K562 (cell line): ENCODE results near the gene SUOX. TPM values are rescaled to one million over a fixed set of nuclear protein-coding genes. Genes with fewer than 3 reads are reported as not detected.

ENCODE experiments used
- BMI1 ChIP-seq: fragments of 150-350 bp; IDR thresholded peaks from 2 replicates; pipeline ENCODE4 v1.6.1; 2014; ENCODE audit warnings: low read length
- CBX3 ChIP-seq, 2 experiments: IDR thresholded peaks; 1 replicate in 1 of 2; 2 replicates in 1 of 2; pipeline ENCODE4 v1.6.1; 2012; ENCODE audit warnings: inconsistent platforms in 2 of 2, low read length in 2 of 2, borderline replicate concordance in 1 of 2, control low read depth in 1 of 2
- ELF1 ChIP-seq: fragments of 200-800 bp; sonication (Bioruptor generic); IDR thresholded peaks from 2 replicates; pipeline ENCODE4 v1.6.1; 2016; ENCODE audit warnings: missing genetic modification characterization, missing compliant biosample characterization
- HCFC1 ChIP-seq: IDR thresholded peaks from 2 replicates; pipeline ENCODE4 v1.6.1; 2012; ENCODE audit warnings: low read depth, low read length, improper control_type of control experiment
- NFATC3 ChIP-seq: fragments of 450-650 bp; IDR thresholded peaks from 2 replicates; pipeline ENCODE4 v1.6.1; 2017; ENCODE audit warnings: mild to moderate bottlenecking
- NFE2L1 ChIP-seq: fragments of 450-650 bp; IDR thresholded peaks from 2 replicates; pipeline ENCODE4 v1.6.1; 2016; ENCODE audit warnings: missing genetic modification characterization, low read depth, mild to moderate bottlenecking, missing compliant biosample characterization, moderate library complexity, borderline replicate concordance
- SAFB2 ChIP-seq: fragments of 200-400 bp; formaldehyde crosslinking; IDR thresholded peaks from 2 replicates; pipeline ENCODE4 v1.6.1; 2018; ENCODE audit warnings: borderline replicate concordance, low read length, low read depth, moderate library complexity; ENCODE audit not compliant: severe bottlenecking
- STAT5B ChIP-seq: fragments of 250-450 bp; sonication (Bioruptor Pico); IDR thresholded peaks from 2 replicates; pipeline ENCODE4 v1.8.0; 2021; ENCODE audit warnings: mild to moderate bottlenecking, inconsistent platforms
- ZBTB7A ChIP-seq: IDR thresholded peaks from 2 replicates; pipeline ENCODE4 v1.6.1; 2011; ENCODE audit warnings: low read depth, mild to moderate bottlenecking, low read length, moderate library complexity, borderline replicate concordance; ENCODE audit not compliant: control insufficient read depth
- ZNF318 ChIP-seq, 2 experiments: fragments of 450-650 bp; IDR thresholded peaks; 2 replicates each; pipeline ENCODE4 v1.6.1; 2016; ENCODE audit warnings: mild to moderate bottlenecking in 2 of 2, borderline replicate concordance in 1 of 2, low read depth in 1 of 2, moderate library complexity in 1 of 2
- ZNF347 ChIP-seq: fragments of 450-650 bp; formaldehyde crosslinking; IDR thresholded peaks from 2 replicates; pipeline ENCODE4 v1.4.0; 2020; ENCODE audit warnings: low read depth, mild to moderate bottlenecking, moderate library complexity
- ZNF695 ChIP-seq: fragments of 450-650 bp; formaldehyde crosslinking; IDR thresholded peaks from 2 replicates; pipeline ENCODE4 v1.4.0; 2020; ENCODE audit warnings: mild to moderate bottlenecking, moderate library complexity
- ZNF696 ChIP-seq: fragments of 250-450 bp; sonication (Bioruptor Pico); conservative IDR thresholded peaks from 2 replicates; pipeline ENCODE4 v1.4.0; 2020; ENCODE audit warnings: mild to moderate bottlenecking, moderate library complexity
- polyA plus RNA-seq, 8 experiments: library from polyadenylated mRNA; depleted of rRNA in 4 of 8; stranded (reverse) in 5 of 8; unstranded in 3 of 8; fragments of >200 nt; fragmentation: Nextera tagmentation in 2 of 8; fragmentation: Illumina TruSeq in 1 of 8; extraction: Ambion mirVana in 2 of 8; extraction: Trizol in 1 of 8; gene quantifications; 2 replicates each; pipeline versions ENCODE4 v1.2.1 to v1.2.3, GENCODE V29; 2011 to 2014; ENCODE audit warnings: inconsistent platforms in 1 of 8, missing spikeins in 1 of 8
- total RNA-seq, 7 experiments: library from RNA; depleted of rRNA in 6 of 7; stranded (reverse); fragments of >200 nt in 6 of 7; fragmentation: Illumina TruSeq in 2 of 7; extraction: Trizol in 2 of 7; gene quantifications; 2 replicates each; pipeline versions ENCODE4 v1.2.1 to v1.2.3, GENCODE V29; 2011 to 2021; ENCODE audit warnings: low replicate concordance in 1 of 7
- TF ChIP-seq, protein P1 (sequence below): fragments of 250-450 bp; sonication (Bioruptor Pico); IDR thresholded peaks from 2 replicates; pipeline ENCODE4 v1.5.0; 2021; ENCODE audit warnings: mild to moderate bottlenecking, borderline replicate concordance
- TF ChIP-seq, protein P2 (sequence below), 3 experiments: fragments of 200-800 bp in 1 of 3; sonication (Bioruptor generic) in 1 of 3; sonication (generic) in 1 of 3; formaldehyde crosslinking in 1 of 3; IDR thresholded peaks; 2 replicates each; pipeline versions ENCODE4 v1.6.1 to v1.8.0; 2016 to 2022; ENCODE audit warnings: mild to moderate bottlenecking in 2 of 3, missing compliant biosample characterization in 2 of 3, missing genetic modification characterization in 2 of 3, missing genetic modification reagents in 1 of 3

The SUOX gene
- total and polyA plus RNA-seq, 9 of the 15 experiments (the other 6 are each of a cell fraction or from before 2014, with no cell fraction given), result 9.2 to 39.7 (median 25.4) TPM

GRCh38 chr12:55973599-55974307, 23.3 kb upstream of the SUOX start, which contains the start of gene RAB5B (continued):
- TF ChIP-seq, protein P1, sequence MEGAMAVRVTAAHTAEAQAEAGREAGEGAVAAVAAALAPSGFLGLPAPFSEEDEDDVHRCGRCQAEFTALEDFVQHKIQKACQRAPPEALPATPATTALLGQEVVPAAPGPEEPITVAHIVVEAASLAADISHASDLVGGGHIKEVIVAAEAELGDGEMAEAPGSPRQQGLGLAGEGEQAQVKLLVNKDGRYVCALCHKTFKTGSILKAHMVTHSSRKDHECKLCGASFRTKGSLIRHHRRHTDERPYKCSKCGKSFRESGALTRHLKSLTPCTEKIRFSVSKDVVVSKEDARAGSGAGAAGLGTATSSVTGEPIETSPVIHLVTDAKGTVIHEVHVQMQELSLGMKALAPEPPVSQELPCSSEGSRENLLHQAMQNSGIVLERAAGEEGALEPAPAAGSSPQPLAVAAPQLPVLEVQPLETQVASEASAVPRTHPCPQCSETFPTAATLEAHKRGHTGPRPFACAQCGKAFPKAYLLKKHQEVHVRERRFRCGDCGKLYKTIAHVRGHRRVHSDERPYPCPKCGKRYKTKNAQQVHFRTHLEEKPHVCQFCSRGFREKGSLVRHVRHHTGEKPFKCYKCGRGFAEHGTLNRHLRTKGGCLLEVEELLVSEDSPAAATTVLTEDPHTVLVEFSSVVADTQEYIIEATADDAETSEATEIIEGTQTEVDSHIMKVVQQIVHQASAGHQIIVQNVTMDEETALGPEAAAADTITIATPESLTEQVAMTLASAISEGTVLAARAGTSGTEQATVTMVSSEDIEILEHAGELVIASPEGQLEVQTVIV, result no peak
- TF ChIP-seq, protein P2, sequence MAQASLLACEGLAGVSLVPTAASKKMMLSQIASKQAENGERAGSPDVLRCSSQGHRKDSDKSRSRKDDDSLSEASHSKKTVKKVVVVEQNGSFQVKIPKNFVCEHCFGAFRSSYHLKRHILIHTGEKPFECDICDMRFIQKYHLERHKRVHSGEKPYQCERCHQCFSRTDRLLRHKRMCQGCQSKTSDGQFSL (CRISPR knock-in tag; IDR thresholded peaks at IDR 0.05), result no peak
- TF ChIP-seq, protein P2 (tag; IDR thresholded peaks at IDR 0.05), result no peak
- TF ChIP-seq BMI1 (no peak), NFATC3 (no peak), STAT5B (CRISPR knock-in tag) (no peak), CBX3 (IDR thresholded peaks at IDR 0.05; ENCODE audit: borderline replicate concordance in 1 of 2, low read length in 2 of 2) (peak in 1 of 2 experiments; percentile 39; a peak in 1 of 3 replicates), ZNF695 (CRISPR knock-in tag) (no peak), HCFC1 (peak; percentile 45), ZBTB7A (peak; percentile 60; the same call in 1 of the 2 replicates), ELF1 (tag) (no peak), ZNF347 (CRISPR knock-in tag) (no peak), ZNF696 (CRISPR knock-in tag) (no peak), SAFB2 (no peak), ZNF318 (IDR thresholded peaks at IDR 0.05; ENCODE audit: borderline replicate concordance in 1 of 2, low read depth in 1 of 2) (no peak), NFE2L1 (tag) (no peak)
